GM23248 (cell line): ENCODE results near the gene MACIR. TPM values are rescaled to one million over a fixed set of nuclear protein-coding genes. Genes with fewer than 3 reads are reported as not detected.

Experiments
- DNase-seq: peaks from one replicate; pipeline ENCODE4 v3.0.0-alpha.2; 2015
- H2AFZ ChIP-seq: fragments of 200-600 bp; sonication (generic); 2 replicates; pipeline ENCODE4 v1.6.1; 2016; ENCODE audit warnings: antibody characterized with exemption
- H3F3A ChIP-seq: fragments of 200-600 bp; sonication (generic); 2 replicates; pipeline ENCODE4 v1.6.1; 2016; ENCODE audit warnings: mild to moderate bottlenecking, antibody characterized with exemption, mixed run types; ENCODE audit not compliant: insufficient read depth
- H3K27ac ChIP-seq: fragments of 200-600 bp; sonication (generic); 2 replicates; pipeline ENCODE4 v1.5.1; 2016; ENCODE audit warnings: mild to moderate bottlenecking
- H3K27me3 ChIP-seq: fragments of 200-600 bp; sonication (generic); replicated peaks from 2 replicates; pipeline ENCODE4 v1.6.1; 2016; ENCODE audit warnings: mild to moderate bottlenecking; ENCODE audit not compliant: insufficient read depth
- H3K36me3 ChIP-seq: fragments of 200-600 bp; sonication (generic); 2 replicates; pipeline ENCODE4 v1.6.1; 2016; ENCODE audit warnings: low read depth, mild to moderate bottlenecking
- H3K4me1 ChIP-seq: fragments of 200-600 bp; sonication (generic); 2 replicates; pipeline ENCODE4 v1.6.1; 2016; ENCODE audit warnings: mild to moderate bottlenecking; ENCODE audit not compliant: insufficient read depth
- H3K4me2 ChIP-seq: fragments of 200-600 bp; sonication (generic); one replicate; pipeline ENCODE4 v1.6.1; 2016; ENCODE audit warnings: mild to moderate bottlenecking; ENCODE audit not compliant: unreplicated experiment
- H3K4me3 ChIP-seq: fragments of 200-600 bp; sonication (generic); 2 replicates; pipeline ENCODE4 v1.5.1; 2016; ENCODE audit warnings: mild to moderate bottlenecking
- H3K79me2 ChIP-seq: fragments of 200-600 bp; sonication (generic); 2 replicates; pipeline ENCODE4 v1.6.1; 2016; ENCODE audit warnings: mild to moderate bottlenecking; ENCODE audit not compliant: insufficient read depth
- H3K9ac ChIP-seq: fragments of 200-600 bp; sonication (generic); 2 replicates; pipeline ENCODE4 v1.6.1; 2016; ENCODE audit warnings: mild to moderate bottlenecking
- H3K9me2 ChIP-seq: fragments of 200-600 bp; sonication (generic); 2 replicates; pipeline ENCODE4 v1.6.1; 2016; ENCODE audit warnings: mixed run types, mild to moderate bottlenecking, moderate library complexity; ENCODE audit not compliant: insufficient read depth
- H3K9me3 ChIP-seq: fragments of 200-600 bp; sonication (generic); one replicate; pipeline ENCODE4 v1.6.1; 2017; ENCODE audit warnings: low read depth
- H4K20me1 ChIP-seq: fragments of 200-600 bp; sonication (generic); 2 replicates; pipeline ENCODE4 v1.6.0; 2016; ENCODE audit not compliant: insufficient read depth
- EZH2 ChIP-seq: fragments of 200-600 bp; sonication (generic); IDR thresholded peaks from 2 replicates; pipeline ENCODE4 v1.6.1; 2018; ENCODE audit warnings: antibody characterized with exemption, mild to moderate bottlenecking; ENCODE audit not compliant: insufficient read depth, poor library complexity, severe bottlenecking
- EZH2phosphoT487 ChIP-seq: fragments of 200-600 bp; sonication (generic); IDR thresholded peaks from 2 replicates; pipeline ENCODE4 v1.6.1; 2018; ENCODE audit warnings: antibody characterized with exemption, moderate library complexity, mild to moderate bottlenecking, low read depth; ENCODE audit not compliant: insufficient read depth
- WGBS, 2 experiments: methylation state at CpG; one replicate each; pipeline ENCODE4 v1.1.6; 2015 to 2017; ENCODE audit warnings: low lambda C conversion rate in 2 of 2, low coverage in 1 of 2; ENCODE audit errors: missing lambda C conversion rate in 2 of 2; 5-methylcytosine and 5-hydroxymethylcytosine counted together
- in situ Hi-C: fragments of 300-500 bp; cut with MboI; formaldehyde crosslinking; loops from 2 replicates; pipeline ENCODE4 v1.15.0; 2020
- polyA plus RNA-seq: library from polyadenylated mRNA; unstranded; fragments of >200 nt; fragmentation: Nextera tagmentation; extraction: Ambion mirVana; gene quantifications from 2 replicates; pipeline ENCODE4 v1.2.1, GENCODE V29; 2016
- total RNA-seq: library from RNA; depleted of rRNA; stranded (reverse); fragments of >200 nt; shearing (Covaris generic); gene quantifications from 2 replicates; pipeline ENCODE4 v1.2.3, GENCODE V29; 2014

MACIR gene
- total and polyA plus RNA-seq, 2 experiments from 2014 or later: 35.7 to 36.3 TPM

DNA sequence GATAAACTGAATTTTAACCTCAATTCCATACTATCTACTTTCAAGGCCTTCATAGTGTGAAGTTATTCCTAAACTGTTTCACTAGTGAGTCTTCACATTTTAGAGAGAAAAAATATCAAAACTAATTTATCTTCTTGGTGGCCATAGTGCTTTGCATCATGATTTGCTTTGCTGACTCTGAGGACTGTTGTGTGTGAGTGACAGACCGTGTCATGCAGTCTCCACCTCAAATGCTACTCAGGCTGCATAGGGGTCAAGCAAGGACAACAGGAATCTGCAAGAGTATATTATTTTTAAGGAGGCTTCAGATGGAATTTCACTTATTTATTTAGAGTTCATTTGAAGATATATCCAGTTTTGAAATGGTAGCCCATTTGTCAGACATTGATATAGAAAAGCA lies 34.5 kb downstream of the MACIR start:
- no peaks in the 10 kb centered on the region for H3K9me3 ChIP-seq
- TF ChIP-seq EZH2 (no peak), EZH2phosphoT487 (no peak)
- in situ Hi-C loops: no loop called here
- no peaks in the 10 kb centered on the region for H3K27me3 ChIP-seq
- no peaks in the 10 kb centered on the region for H3K4me1 ChIP-seq
- no peak overlapping the region for H3K9ac ChIP-seq
- no peaks in the 10 kb centered on the region for H3K79me2 ChIP-seq
- no peak for DNase-seq
- H2AFZ ChIP-seq: no peak overlapping the region
- H4K20me1 ChIP-seq: no peaks in the 10 kb centered on the region
- H3K4me3 ChIP-seq: no peak overlapping the region
- H3K36me3 ChIP-seq: no peaks in the 10 kb centered on the region
- H3F3A ChIP-seq: 0 out of 2 replicates have a peak, but pooled peaks cover 4% of the 10 kb centered on the region
- no peak overlapping the region for H3K4me2 ChIP-seq
- H3K9me2 ChIP-seq: no peaks in the 10 kb centered on the region
- no peak overlapping the region for H3K27ac ChIP-seq
- 57 to 88% methylated on average over 1 of the region's 1 CpG for WGBS, 2 experiments

GRCh38 chr5:103293719-103294118 lies 35.2 kb downstream of the MACIR start:
- Histone ChIP-seq H3K4me1 (no peaks in the 10 kb centered on the region), H3K36me3 (no peaks in the 10 kb centered on the region), H2AFZ (no peak overlapping the region), H3F3A (no peaks in the 10 kb centered on the region), H3K27me3 (no peaks in the 10 kb centered on the region), H3K27ac (no peak overlapping the region), H3K4me2 (no peak overlapping the region), H4K20me1 (no peaks in the 10 kb centered on the region), H3K9me3 (no peaks in the 10 kb centered on the region), H3K9ac (no peak overlapping the region), H3K9me2 (no peaks in the 10 kb centered on the region), H3K4me3 (no peak overlapping the region), H3K79me2 (no peaks in the 10 kb centered on the region)
- DNase-seq: no peak
- no peak for TF ChIP-seq EZH2
- no peak for TF ChIP-seq EZH2phosphoT487
- in situ Hi-C loops: no loop called here
- WGBS, 2 experiments: 63 to 67% methylated on average over 3 of the region's 3 CpGs

GRCh38 chr5:103294906-103295305 lies 36.3 kb downstream of the MACIR start:
- Histone ChIP-seq H3K27ac (no peak overlapping the region), H3K27me3 (no peaks in the 10 kb centered on the region), H3K36me3 (no peaks in the 10 kb centered on the region), H4K20me1 (no peaks in the 10 kb centered on the region), H2AFZ (no peak overlapping the region), H3F3A (no peaks in the 10 kb centered on the region), H3K9ac (no peak overlapping the region), H3K4me3 (no peak overlapping the region), H3K4me2 (no peak overlapping the region), H3K79me2 (no peaks in the 10 kb centered on the region), H3K9me2 (no peaks in the 10 kb centered on the region), H3K4me1 (no peaks in the 10 kb centered on the region), H3K9me3 (no peaks in the 10 kb centered on the region)
- whole genome bisulfite sequencing, 2 experiments: 47 to 54% methylated on average over 5 of the region's 5 CpGs
- TF ChIP-seq EZH2phosphoT487: no peak
- no peak for TF ChIP-seq EZH2
- in situ Hi-C loops: no loop called here
- no peak for DNase-seq

DNA sequence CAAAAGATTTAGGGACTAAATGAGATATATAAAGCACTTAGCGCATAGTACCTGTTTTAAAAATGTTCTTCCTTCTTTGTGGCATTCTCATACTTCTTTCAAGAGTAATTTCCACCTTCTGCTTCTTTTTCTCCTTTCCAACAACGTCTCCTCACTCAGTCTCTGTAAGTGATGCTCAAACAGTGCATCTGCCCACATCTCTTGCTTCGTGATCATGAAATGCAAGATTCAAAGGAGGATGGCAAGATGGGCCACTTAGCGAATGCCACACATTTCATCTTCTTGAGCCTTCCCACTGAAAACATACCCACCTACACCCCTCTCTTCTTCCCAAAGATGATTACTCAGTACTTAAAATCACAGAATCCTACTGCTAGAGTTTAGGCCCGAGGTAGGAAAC lies 36.9 kb downstream of the MACIR start:
- in situ Hi-C loops: no loop called here
- H2AFZ ChIP-seq: no peak overlapping the region
- H3K79me2 ChIP-seq: no peaks in the 10 kb centered on the region
- H3K9me2 ChIP-seq: no peaks in the 10 kb centered on the region
- 76 to 85% methylated on average over 5 of the region's 5 CpGs for WGBS, 2 experiments
- H3K4me1 ChIP-seq: no peaks in the 10 kb centered on the region
- H3K27me3 ChIP-seq: no peaks in the 10 kb centered on the region
- H3K9me3 ChIP-seq: no peaks in the 10 kb centered on the region
- TF ChIP-seq EZH2phosphoT487: no peak
- no peak overlapping the region for H3K4me3 ChIP-seq
- no peak overlapping the region for H3K4me2 ChIP-seq
- no peak overlapping the region for H3K9ac ChIP-seq
- no peaks in the 10 kb centered on the region for H4K20me1 ChIP-seq
- H3F3A ChIP-seq: no peaks in the 10 kb centered on the region
- H3K36me3 ChIP-seq: no peaks in the 10 kb centered on the region
- H3K27ac ChIP-seq: no peak overlapping the region
- no peak for DNase-seq

DNA sequence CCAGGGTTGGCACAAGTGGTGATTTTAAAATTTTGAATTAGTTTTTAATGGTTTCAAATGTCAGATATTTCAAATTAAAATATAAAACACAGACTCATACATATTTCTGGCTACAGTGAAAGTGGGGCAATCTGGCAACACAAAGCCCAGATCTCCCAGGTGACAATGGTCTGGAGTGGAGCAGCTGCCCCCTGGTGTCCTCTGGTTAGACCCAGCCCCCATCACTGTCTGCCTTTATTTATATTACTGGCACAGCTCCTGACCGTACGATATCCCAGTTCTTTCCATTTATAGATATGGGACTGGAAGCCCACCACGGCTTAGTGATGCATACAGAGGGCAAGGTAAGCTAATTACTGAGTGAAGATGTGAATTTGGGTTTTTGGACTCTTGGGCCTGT lies 37.3 kb downstream of the MACIR start:
- in situ Hi-C loops: no loop called here
- WGBS, 2 experiments: 85 to 90% methylated on average over 3 of the region's 3 CpGs
- no peaks in the 10 kb centered on the region for H3K9me2 ChIP-seq
- H3K27me3 ChIP-seq: no peaks in the 10 kb centered on the region
- H2AFZ ChIP-seq: no peak overlapping the region
- H3K36me3 ChIP-seq: no peaks in the 10 kb centered on the region
- no peak for DNase-seq
- H3F3A ChIP-seq: no peaks in the 10 kb centered on the region
- no peak overlapping the region for H3K9ac ChIP-seq
- no peaks in the 10 kb centered on the region for H3K79me2 ChIP-seq
- no peak overlapping the region for H3K4me2 ChIP-seq
- H4K20me1 ChIP-seq: no peaks in the 10 kb centered on the region
- TF ChIP-seq EZH2phosphoT487 (no peak), EZH2 (no peak)
- H3K27ac ChIP-seq: no peak overlapping the region
- no peak overlapping the region for H3K4me3 ChIP-seq
- no peaks in the 10 kb centered on the region for H3K4me1 ChIP-seq
- H3K9me3 ChIP-seq: no peaks in the 10 kb centered on the region
